ENCODE results near the gene SETBP1.
A peak's percentile ranks its signal among the peaks of the same experiment; 100 is the strongest.

The SETBP1 gene

GRCh38 chr18:44744161-44745121 is 63.8 kb downstream of the SETBP1 start:
- Histone ChIP-seq H3K36me3 (no peaks in the 10 kb centered on the region), H3K9me3 (no peaks in the 10 kb centered on the region), H3K27me3 (no peaks in the 10 kb centered on the region), H3K4me1 (peaks cover 20% of the 10 kb centered on the region), H3K4me3 (ENCODE audit: low read depth, low read length) (peak overlapping the region; percentile 28)
- TF ChIP-seq CTCF (IDR thresholded peaks at IDR 0.05; ENCODE audit: low read depth, low read length) = no peak; the same call in 1 of the 2 replicates
- peak; percentile 79 for DNase-seq

GRCh38 chr18:44747157-44747556 is 66.5 kb downstream of the SETBP1 start:
- no peaks in the 10 kb centered on the region for H3K27me3 ChIP-seq
- H3K4me1 ChIP-seq = peaks cover 16% of the 10 kb centered on the region
- no peak for DNase-seq

GRCh38 chr18:44748582-44748981 is 67.9 kb downstream of the SETBP1 start:
- no peak for DNase-seq
- Histone ChIP-seq H3K4me1 (peaks cover 8% of the 10 kb centered on the region), H3K36me3 (no peaks in the 10 kb centered on the region), H3K27me3 (no peaks in the 10 kb centered on the region), H3K9me3 (no peaks in the 10 kb centered on the region), H3K4me3 (ENCODE audit: low read depth, low read length) (no peak overlapping the region)
- no peak for TF ChIP-seq CTCF (IDR thresholded peaks at IDR 0.05; ENCODE audit: low read depth, low read length)

More at GRCh38 chr18:44747157-44747556, 66.5 kb downstream of the SETBP1 start:
- no peak for TF ChIP-seq CTCF (IDR thresholded peaks at IDR 0.05; ENCODE audit: low read depth, low read length)
- H3K9me3 ChIP-seq = no peaks in the 10 kb centered on the region
- H3K36me3 ChIP-seq = no peaks in the 10 kb centered on the region
- H3K4me3 ChIP-seq (ENCODE audit: low read depth, low read length) = no peak overlapping the region

GRCh38 chr18:44750774-44751173 is 70.1 kb downstream of the SETBP1 start:
- Histone ChIP-seq H3K4me1 (no peaks in the 10 kb centered on the region), H3K27me3 (no peaks in the 10 kb centered on the region), H3K4me3 (ENCODE audit: low read depth, low read length) (no peak overlapping the region), H3K36me3 (no peaks in the 10 kb centered on the region), H3K9me3 (no peaks in the 10 kb centered on the region)
- no peak for TF ChIP-seq CTCF (IDR thresholded peaks at IDR 0.05; ENCODE audit: low read depth, low read length)
- DNase-seq = no peak

- Histone ChIP-seq H3K36me3 (no peaks in the 10 kb centered on the region), H3K4me1 (no peaks in the 10 kb centered on the region), H3K4me3 (ENCODE audit: low read depth, low read length) (no peak overlapping the region), H3K27me3 (no peaks in the 10 kb centered on the region), H3K9me3 (no peaks in the 10 kb centered on the region)
- no peak for DNase-seq
- no peak for TF ChIP-seq CTCF (IDR thresholded peaks at IDR 0.05; ENCODE audit: low read depth, low read length)
Observed at GRCh38 chr18:44754567-44754966, 73.9 kb downstream of the SETBP1 start.
